Lower leg skin (tissue), 3 donors: Measurements from ENCODE around the gene TERT.

Experiments used
- CTCF ChIP-seq, 3 donors: fragments of 450-650 bp; IDR thresholded peaks; one replicate each; pipeline ENCODE4 v1.5.1; 2016; ENCODE audit warnings: antibody characterized with exemption in 3 of 3, mild to moderate bottlenecking in 3 of 3, moderate library complexity in 2 of 3
- POLR2A ChIP-seq, 2 donors: fragments of 450-650 bp; IDR thresholded peaks; one replicate each; pipeline ENCODE4 v1.6.1; 2016 to 2017; ENCODE audit warnings: antibody characterized with exemption in 2 of 2, mild to moderate bottlenecking in 1 of 2, moderate library complexity in 1 of 2

GRCh38 chr5:1277781-1278180 is 17.1 kb downstream of the TERT start:
- TF ChIP-seq CTCF (IDR thresholded peaks at IDR 0.05): no peak
- no peak for TF ChIP-seq POLR2A (IDR thresholded peaks at IDR 0.05)
